Measurements from ENCODE around the gene ATAD1.
"Not testable (repeated sequence)": the region's sequence is repeated elsewhere in the genome, so short reads cannot be mapped to it uniquely, and the experiment has no call there.

ATAD1 gene

GRCh38 chr10:87844837-87845623 lies 27.0 kb upstream of the ATAD1 start:
- H3K9me3 ChIP-seq (ENCODE audit: insufficient read depth, low read depth, low read length), result no peaks in the 10 kb centered on the region
- no peak overlapping the region for H3K9ac ChIP-seq (ENCODE audit: low read depth, low read length)
- H3K4me3 ChIP-seq (ENCODE audit: low read length), result no peak overlapping the region
- no peaks in the 10 kb centered on the region for H3K27me3 ChIP-seq (ENCODE audit: insufficient read depth, low read length)
- no peaks in the 10 kb centered on the region for H3K4me1 ChIP-seq (ENCODE audit: insufficient read depth, low read length)
- no peaks in the 10 kb centered on the region for H3K36me3 ChIP-seq (ENCODE audit: insufficient read depth, low read depth, low read length)
- H3K27ac ChIP-seq (ENCODE audit: low read length), result no peak overlapping the region

GRCh38 chr10:87843714-87844113 lies 25.7 kb upstream of the ATAD1 start:
- H3K9me3 ChIP-seq (ENCODE audit: insufficient read depth, low read depth, low read length), result no peaks in the 10 kb centered on the region
- H3K4me3 ChIP-seq (ENCODE audit: low read length), result no peak overlapping the region
- no peak overlapping the region for H3K9ac ChIP-seq (ENCODE audit: low read depth, low read length)
- no peaks in the 10 kb centered on the region for H3K27me3 ChIP-seq (ENCODE audit: insufficient read depth, low read length)
- no peak overlapping the region for H3K27ac ChIP-seq (ENCODE audit: low read length)
- no peaks in the 10 kb centered on the region for H3K36me3 ChIP-seq (ENCODE audit: insufficient read depth, low read depth, low read length)
- H3K4me1 ChIP-seq (ENCODE audit: insufficient read depth, low read length), result no peaks in the 10 kb centered on the region

- H3K27ac ChIP-seq (ENCODE audit: low read length), result no peak overlapping the region
- no peaks in the 10 kb centered on the region for H3K27me3 ChIP-seq (ENCODE audit: insufficient read depth, low read length)
- no peaks in the 10 kb centered on the region for H3K9me3 ChIP-seq (ENCODE audit: insufficient read depth, low read depth, low read length)
- no peaks in the 10 kb centered on the region for H3K4me1 ChIP-seq (ENCODE audit: insufficient read depth, low read length)
- H3K9ac ChIP-seq (ENCODE audit: low read depth, low read length), result no peak overlapping the region
- H3K36me3 ChIP-seq (ENCODE audit: insufficient read depth, low read depth, low read length), result no peaks in the 10 kb centered on the region
- no peak overlapping the region for H3K4me3 ChIP-seq (ENCODE audit: low read length)
Measured at GRCh38 chr10:87842776-87843497, 24.9 kb upstream of the ATAD1 start.

DNA sequence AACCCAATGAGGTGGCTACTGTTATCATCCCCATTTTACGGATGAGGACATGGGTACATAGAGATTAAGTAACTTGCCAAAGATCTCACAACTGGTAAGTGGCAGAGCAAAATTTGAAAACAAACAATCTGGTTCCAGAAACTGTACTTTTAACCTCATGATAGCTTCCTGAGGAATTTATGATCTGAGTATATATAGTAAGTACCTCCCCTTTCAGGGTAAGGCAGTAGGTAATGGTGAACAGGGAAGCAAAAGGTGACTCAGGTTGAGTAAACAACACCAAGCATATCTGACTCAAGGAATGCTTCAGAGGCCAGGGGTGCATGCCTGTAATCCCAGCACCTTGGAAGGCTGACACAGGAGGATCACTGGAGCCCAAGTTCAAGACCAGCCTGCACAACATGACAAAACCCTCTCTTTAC lies 24.2 kb upstream of the ATAD1 start:
- no peak overlapping the region for H3K27ac ChIP-seq (ENCODE audit: low read length)
- no peaks in the 10 kb centered on the region for H3K27me3 ChIP-seq (ENCODE audit: insufficient read depth, low read length)
- no peak overlapping the region for H3K9ac ChIP-seq (ENCODE audit: low read depth, low read length)
- H3K36me3 ChIP-seq (ENCODE audit: insufficient read depth, low read depth, low read length), result no peaks in the 10 kb centered on the region
- H3K9me3 ChIP-seq (ENCODE audit: insufficient read depth, low read depth, low read length), result no peaks in the 10 kb centered on the region
- H3K4me3 ChIP-seq (ENCODE audit: low read length), result no peak overlapping the region
- no peaks in the 10 kb centered on the region for H3K4me1 ChIP-seq (ENCODE audit: insufficient read depth, low read length)

- Histone ChIP-seq H3K4me3 (ENCODE audit: low read length) (no peak overlapping the region), H3K27ac (ENCODE audit: low read length) (no peak overlapping the region), H3K36me3 (ENCODE audit: insufficient read depth, low read depth, low read length) (no peaks in the 10 kb centered on the region), H3K27me3 (ENCODE audit: insufficient read depth, low read length) (no peaks in the 10 kb centered on the region), H3K9ac (ENCODE audit: low read depth, low read length) (no peak overlapping the region), H3K4me1 (ENCODE audit: insufficient read depth, low read length) (no peaks in the 10 kb centered on the region), H3K9me3 (ENCODE audit: insufficient read depth, low read depth, low read length) (no peaks in the 10 kb centered on the region)
Measured at GRCh38 chr10:87841186-87841585, 23.2 kb upstream of the ATAD1 start.

DNA sequence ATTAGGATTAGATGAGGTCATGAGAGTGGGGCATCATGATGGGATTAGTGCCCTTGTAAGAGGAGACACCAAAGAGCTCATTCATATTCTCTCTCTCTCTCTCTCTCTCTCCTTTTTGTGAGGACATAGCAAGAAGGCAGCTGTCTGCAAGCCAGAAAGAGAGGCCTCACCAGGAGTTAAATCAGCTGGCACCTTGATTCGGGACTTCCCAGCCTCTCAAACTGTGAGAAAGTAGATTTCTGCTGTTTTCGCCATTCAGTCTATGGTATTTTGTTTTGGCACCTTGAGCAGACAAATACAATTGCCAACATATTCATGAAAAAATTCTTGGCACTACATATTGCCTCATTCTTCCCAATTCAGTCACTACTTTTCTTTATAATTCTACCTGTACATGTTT lies 20.6 kb upstream of the ATAD1 start:
- H3K27ac ChIP-seq (ENCODE audit: low read length), result no peak overlapping the region
- no peak overlapping the region for H3K4me3 ChIP-seq (ENCODE audit: low read length)
- H3K27me3 ChIP-seq (ENCODE audit: insufficient read depth, low read length), result no peaks in the 10 kb centered on the region
- no peak overlapping the region for H3K9ac ChIP-seq (ENCODE audit: low read depth, low read length)
- H3K4me1 ChIP-seq (ENCODE audit: insufficient read depth, low read length), result no peaks in the 10 kb centered on the region
- no peaks in the 10 kb centered on the region for H3K36me3 ChIP-seq (ENCODE audit: insufficient read depth, low read depth, low read length)
- no peaks in the 10 kb centered on the region for H3K9me3 ChIP-seq (ENCODE audit: insufficient read depth, low read depth, low read length)

- Histone ChIP-seq H3K27me3 (ENCODE audit: insufficient read depth, low read length) (no peaks in the 10 kb centered on the region), H3K9ac (ENCODE audit: low read depth, low read length) (no peak overlapping the region)
Measured at GRCh38 chr10:87837445-87837844, 19.4 kb upstream of the ATAD1 start.

GRCh38 chr10:87836098-87836497 lies 18.1 kb upstream of the ATAD1 start:
- Histone ChIP-seq H3K9ac (ENCODE audit: low read depth, low read length) (no peak overlapping the region), H3K4me1 (ENCODE audit: insufficient read depth, low read length) (no peaks in the 10 kb centered on the region), H3K36me3 (ENCODE audit: insufficient read depth, low read depth, low read length) (no peaks in the 10 kb centered on the region), H3K9me3 (ENCODE audit: insufficient read depth, low read depth, low read length) (no peaks in the 10 kb centered on the region), H3K27ac (ENCODE audit: low read length) (no peak overlapping the region), H3K27me3 (ENCODE audit: insufficient read depth, low read length) (no peaks in the 10 kb centered on the region), H3K4me3 (ENCODE audit: low read length) (no peak overlapping the region)

More at GRCh38 chr10:87837445-87837844, 19.4 kb upstream of the ATAD1 start:
- Histone ChIP-seq H3K4me1 (ENCODE audit: insufficient read depth, low read length) (no peaks in the 10 kb centered on the region), H3K4me3 (ENCODE audit: low read length) (no peak overlapping the region), H3K9me3 (ENCODE audit: insufficient read depth, low read depth, low read length) (no peaks in the 10 kb centered on the region), H3K36me3 (ENCODE audit: insufficient read depth, low read depth, low read length) (no peaks in the 10 kb centered on the region), H3K27ac (ENCODE audit: low read length) (no peak overlapping the region)

DNA sequence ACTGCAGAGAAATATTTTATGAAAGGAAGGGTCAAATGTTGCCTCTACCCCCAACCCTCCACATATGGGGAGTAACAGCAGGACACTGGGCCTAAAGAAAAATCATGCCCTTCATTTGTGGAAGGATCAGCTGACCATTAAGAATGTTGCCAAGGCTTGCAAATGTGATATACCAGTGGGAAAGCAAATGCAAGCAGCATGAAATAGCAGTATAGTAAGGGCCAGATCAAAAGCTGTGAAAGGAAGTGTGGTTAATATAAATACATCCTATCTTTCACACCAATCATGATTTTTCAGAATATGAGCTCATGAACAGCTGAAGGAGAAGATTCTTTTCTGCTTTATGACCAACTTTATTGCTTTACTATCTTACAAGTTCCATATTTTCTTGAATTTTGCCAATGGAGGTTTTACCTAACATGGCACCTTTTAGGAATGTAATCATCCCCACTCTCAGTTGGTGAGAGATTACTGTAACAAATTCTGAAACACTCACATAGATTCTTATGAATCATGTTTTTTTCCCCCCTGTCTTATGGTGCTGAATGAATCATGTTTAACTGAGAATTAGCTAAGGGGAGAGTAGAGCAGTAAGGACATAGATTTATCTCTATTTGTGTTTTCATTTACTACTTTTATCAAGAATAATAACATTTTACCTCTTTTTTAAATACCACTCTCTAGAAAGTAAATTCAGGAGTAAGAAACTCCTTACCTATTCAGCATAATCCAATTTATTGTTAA lies 12.1 kb upstream of the ATAD1 start:
- Histone ChIP-seq H3K9ac (ENCODE audit: low read depth, low read length) (no peak overlapping the region), H3K27me3 (ENCODE audit: insufficient read depth, low read length) (no peaks in the 10 kb centered on the region), H3K4me3 (ENCODE audit: low read length) (no peak overlapping the region), H3K4me1 (ENCODE audit: insufficient read depth, low read length) (no peaks in the 10 kb centered on the region), H3K9me3 (ENCODE audit: insufficient read depth, low read depth, low read length) (no peaks in the 10 kb centered on the region), H3K27ac (ENCODE audit: low read length) (no peak overlapping the region), H3K36me3 (ENCODE audit: insufficient read depth, low read depth, low read length) (no peaks in the 10 kb centered on the region)

- not testable (repeated sequence) for H3K36me3 ChIP-seq (ENCODE audit: insufficient read depth, low read depth, low read length); H3K27ac ChIP-seq (ENCODE audit: low read length); H3K9me3 ChIP-seq (ENCODE audit: insufficient read depth, low read depth, low read length); H3K9ac ChIP-seq (ENCODE audit: low read depth, low read length); H3K4me3 ChIP-seq (ENCODE audit: low read length); H3K4me1 ChIP-seq (ENCODE audit: insufficient read depth, low read length); H3K27me3 ChIP-seq (ENCODE audit: insufficient read depth, low read length)
Measured at GRCh38 chr10:87829051-87829450, 11.0 kb upstream of the ATAD1 start.

- H3K27me3 ChIP-seq (ENCODE audit: insufficient read depth, low read length), result no peaks in the 10 kb centered on the region
- no peaks in the 10 kb centered on the region for H3K36me3 ChIP-seq (ENCODE audit: insufficient read depth, low read depth, low read length)
- no peaks in the 10 kb centered on the region for H3K9me3 ChIP-seq (ENCODE audit: insufficient read depth, low read depth, low read length)
- H3K27ac ChIP-seq (ENCODE audit: low read length), result no peak overlapping the region
- H3K4me3 ChIP-seq (ENCODE audit: low read length), result no peak overlapping the region
- H3K4me1 ChIP-seq (ENCODE audit: insufficient read depth, low read length), result no peaks in the 10 kb centered on the region
- H3K9ac ChIP-seq (ENCODE audit: low read depth, low read length), result no peak overlapping the region
Measured at GRCh38 chr10:87827681-87828080, 9.7 kb upstream of the ATAD1 start.
